Skeletal muscle satellite cell (primary cell): ENCODE results near the gene RUNX2.

Experiments
- H3K27me3 ChIP-seq: 2 replicates; pipeline ENCODE4 v1.7.0; 2013; ENCODE audit warnings: low read length; ENCODE audit not compliant: control insufficient read depth, insufficient read depth
- H3K36me3 ChIP-seq: 2 replicates; pipeline ENCODE4 v1.7.0; 2013; ENCODE audit warnings: mild to moderate bottlenecking, control low read depth, low read length; ENCODE audit not compliant: insufficient read depth
- H3K4me1 ChIP-seq: 2 replicates; pipeline ENCODE4 v1.7.0; 2013; ENCODE audit warnings: low read length; ENCODE audit not compliant: control insufficient read depth, insufficient read depth
- H3K4me2 ChIP-seq: 2 replicates; pipeline ENCODE4 v1.7.0; 2013; ENCODE audit warnings: mild to moderate bottlenecking, low read length
- H3K4me3 ChIP-seq: 2 replicates; pipeline ENCODE4 v1.7.0; 2013; ENCODE audit warnings: low read length
- H3K9ac ChIP-seq: 2 replicates; pipeline ENCODE4 v1.7.0; 2013; ENCODE audit warnings: mild to moderate bottlenecking, low read depth, low read length, moderate library complexity
- H3K9me3 ChIP-seq: replicated peaks from 2 replicates; pipeline ENCODE4 v1.7.0; 2013; ENCODE audit warnings: mild to moderate bottlenecking, control low read depth, low read length

Gene RUNX2

GRCh38 chr6:45495429-45496084, 167.4 kb downstream of the RUNX2 start:
- Histone ChIP-seq H3K9ac (no peak overlapping the region), H3K4me3 (no peak overlapping the region), H3K4me2 (no peak overlapping the region), H3K27me3 (no peaks in the 10 kb centered on the region), H3K4me1 (no peaks in the 10 kb centered on the region), H3K9me3 (no peaks in the 10 kb centered on the region), H3K36me3 (peaks cover 60% of the 10 kb centered on the region)

- no peak overlapping the region for H3K9ac ChIP-seq
- peaks cover 62% of the 10 kb centered on the region for H3K36me3 ChIP-seq
- no peaks in the 10 kb centered on the region for H3K4me1 ChIP-seq
These were observed 167.9 kb downstream of the RUNX2 start for GRCh38 chr6:45496085-45496433.

GRCh38 chr6:45498591-45498990, 170.5 kb downstream of the RUNX2 start:
- Histone ChIP-seq H3K4me2 (no peak overlapping the region), H3K27me3 (no peaks in the 10 kb centered on the region), H3K36me3 (peaks cover 72% of the 10 kb centered on the region), H3K9ac (no peak overlapping the region), H3K9me3 (no peaks in the 10 kb centered on the region), H3K4me3 (no peak overlapping the region), H3K4me1 (peaks cover 17% of the 10 kb centered on the region)

More at GRCh38 chr6:45496085-45496433, 167.9 kb downstream of the RUNX2 start:
- H3K9me3 ChIP-seq, result no peaks in the 10 kb centered on the region
- H3K4me3 ChIP-seq, result no peak overlapping the region
- no peak overlapping the region for H3K4me2 ChIP-seq
- no peaks in the 10 kb centered on the region for H3K27me3 ChIP-seq

GRCh38 chr6:45500924-45501816, 173.0 kb downstream of the RUNX2 start:
- Histone ChIP-seq H3K4me3 (no peak overlapping the region), H3K27me3 (no peaks in the 10 kb centered on the region), H3K4me1 (peaks cover 43% of the 10 kb centered on the region), H3K9me3 (no peaks in the 10 kb centered on the region), H3K36me3 (peaks cover 69% of the 10 kb centered on the region), H3K9ac (no peak overlapping the region), H3K4me2 (no peak overlapping the region)

GRCh38 chr6:45502456-45502855, 174.3 kb downstream of the RUNX2 start:
- H3K4me3 ChIP-seq, result no peak overlapping the region
- no peaks in the 10 kb centered on the region for H3K9me3 ChIP-seq
- peaks cover 43% of the 10 kb centered on the region for H3K4me1 ChIP-seq
- H3K4me2 ChIP-seq, result no peak overlapping the region
- no peaks in the 10 kb centered on the region for H3K27me3 ChIP-seq
- H3K36me3 ChIP-seq, result peaks cover 62% of the 10 kb centered on the region
- H3K9ac ChIP-seq, result no peak overlapping the region

GRCh38 chr6:45504947-45505346, 176.8 kb downstream of the RUNX2 start:
- H3K4me3 ChIP-seq, result peak overlapping the region; percentile 22
- H3K36me3 ChIP-seq, result peaks cover 54% of the 10 kb centered on the region
- H3K27me3 ChIP-seq, result no peaks in the 10 kb centered on the region
- H3K4me1 ChIP-seq, result peaks cover 43% of the 10 kb centered on the region
- no peak overlapping the region for H3K9ac ChIP-seq
- no peaks in the 10 kb centered on the region for H3K9me3 ChIP-seq
- H3K4me2 ChIP-seq, result peak overlapping the region; percentile 58

- Histone ChIP-seq H3K4me2 (peak overlapping the region; percentile 58), H3K27me3 (no peaks in the 10 kb centered on the region), H3K4me3 (no peak overlapping the region), H3K36me3 (peaks cover 54% of the 10 kb centered on the region), H3K9me3 (no peaks in the 10 kb centered on the region), H3K9ac (peak overlapping the region; percentile 47), H3K4me1 (peaks cover 43% of the 10 kb centered on the region)
These were observed 177.3 kb downstream of the RUNX2 start for GRCh38 chr6:45505470-45505869.

- H3K9ac ChIP-seq, result no peak overlapping the region
These were observed 179.1 kb downstream of the RUNX2 start for GRCh38 chr6:45507186-45507585.

GRCh38 chr6:45509426-45509825, 181.3 kb downstream of the RUNX2 start:
- Histone ChIP-seq H3K36me3 (peaks cover 52% of the 10 kb centered on the region), H3K4me3 (no peak overlapping the region), H3K9me3 (no peaks in the 10 kb centered on the region), H3K4me2 (no peak overlapping the region), H3K9ac (no peak overlapping the region), H3K27me3 (no peaks in the 10 kb centered on the region), H3K4me1 (peaks cover 31% of the 10 kb centered on the region)

More at GRCh38 chr6:45507186-45507585, 179.1 kb downstream of the RUNX2 start:
- Histone ChIP-seq H3K4me3 (no peak overlapping the region), H3K4me2 (no peak overlapping the region), H3K4me1 (peaks cover 49% of the 10 kb centered on the region), H3K9me3 (no peaks in the 10 kb centered on the region), H3K27me3 (no peaks in the 10 kb centered on the region), H3K36me3 (peaks cover 50% of the 10 kb centered on the region)

GRCh38 chr6:45512717-45513116, 184.6 kb downstream of the RUNX2 start:
- Histone ChIP-seq H3K4me3 (no peak overlapping the region), H3K27me3 (no peaks in the 10 kb centered on the region), H3K4me1 (peaks cover 17% of the 10 kb centered on the region), H3K4me2 (no peak overlapping the region), H3K9ac (no peak overlapping the region), H3K36me3 (peaks cover 56% of the 10 kb centered on the region), H3K9me3 (no peaks in the 10 kb centered on the region)

- peaks cover 17% of the 10 kb centered on the region for H3K4me1 ChIP-seq
- H3K4me2 ChIP-seq, result no peak overlapping the region
- no peaks in the 10 kb centered on the region for H3K9me3 ChIP-seq
- no peak overlapping the region for H3K9ac ChIP-seq
- peaks cover 56% of the 10 kb centered on the region for H3K36me3 ChIP-seq
- no peak overlapping the region for H3K4me3 ChIP-seq
- no peaks in the 10 kb centered on the region for H3K27me3 ChIP-seq
These were observed 185.1 kb downstream of the RUNX2 start for GRCh38 chr6:45513213-45513618.
